Gastroesophageal sphincter (tissue), 3 donors: ENCODE data around the gene TNFAIP3.

Experiments
- EP300 ChIP-seq: sonication (generic); formaldehyde crosslinking; IDR thresholded peaks from one replicate; pipeline ENCODE4 v1.6.1; 2017; ENCODE audit warnings: antibody characterized with exemption, mild to moderate bottlenecking
- POLR2A ChIP-seq, 2 donors: fragments of 450-650 bp; IDR thresholded peaks; one replicate each; pipeline ENCODE4 v1.6.1; 2017; ENCODE audit warnings: antibody characterized with exemption in 2 of 2, mild to moderate bottlenecking in 2 of 2, moderate library complexity in 1 of 2
- TF ChIP-seq, protein P1 (sequence below), 4 experiments: fragments of 200-600 bp in 2 of 4; fragments of 450-650 bp in 2 of 4; sonication (generic) in 1 of 4; IDR thresholded peaks; one replicate each; pipeline ENCODE4 v1.5.1; 2017 to 2019; ENCODE audit warnings: antibody characterized with exemption in 4 of 4, mild to moderate bottlenecking in 2 of 4, moderate library complexity in 2 of 4

DNA sequence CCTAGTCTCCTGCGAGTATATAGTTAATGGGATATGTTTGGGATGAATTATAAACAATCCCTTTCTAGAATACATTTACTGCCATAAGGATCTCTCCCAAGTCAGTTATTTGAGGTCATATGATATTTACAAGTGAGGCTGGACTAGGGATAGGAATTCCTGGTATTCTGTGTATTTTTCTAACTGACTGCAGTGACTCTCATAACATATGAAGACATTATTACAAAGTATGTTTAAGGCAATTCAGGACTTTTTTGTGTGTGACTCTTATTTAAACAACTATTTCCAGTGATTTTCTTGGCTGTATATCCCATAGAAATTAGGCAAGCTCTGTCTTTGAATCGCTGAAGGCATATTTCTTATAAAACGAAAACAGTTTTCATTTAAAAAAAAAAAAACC lies 18.4 kb upstream of the TNFAIP3 start:
- TF ChIP-seq, protein P1, sequence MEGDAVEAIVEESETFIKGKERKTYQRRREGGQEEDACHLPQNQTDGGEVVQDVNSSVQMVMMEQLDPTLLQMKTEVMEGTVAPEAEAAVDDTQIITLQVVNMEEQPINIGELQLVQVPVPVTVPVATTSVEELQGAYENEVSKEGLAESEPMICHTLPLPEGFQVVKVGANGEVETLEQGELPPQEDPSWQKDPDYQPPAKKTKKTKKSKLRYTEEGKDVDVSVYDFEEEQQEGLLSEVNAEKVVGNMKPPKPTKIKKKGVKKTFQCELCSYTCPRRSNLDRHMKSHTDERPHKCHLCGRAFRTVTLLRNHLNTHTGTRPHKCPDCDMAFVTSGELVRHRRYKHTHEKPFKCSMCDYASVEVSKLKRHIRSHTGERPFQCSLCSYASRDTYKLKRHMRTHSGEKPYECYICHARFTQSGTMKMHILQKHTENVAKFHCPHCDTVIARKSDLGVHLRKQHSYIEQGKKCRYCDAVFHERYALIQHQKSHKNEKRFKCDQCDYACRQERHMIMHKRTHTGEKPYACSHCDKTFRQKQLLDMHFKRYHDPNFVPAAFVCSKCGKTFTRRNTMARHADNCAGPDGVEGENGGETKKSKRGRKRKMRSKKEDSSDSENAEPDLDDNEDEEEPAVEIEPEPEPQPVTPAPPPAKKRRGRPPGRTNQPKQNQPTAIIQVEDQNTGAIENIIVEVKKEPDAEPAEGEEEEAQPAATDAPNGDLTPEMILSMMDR (IDR thresholded peaks at IDR 0.05), result no peak
- TF ChIP-seq POLR2A (IDR thresholded peaks at IDR 0.05), result no peak
- TF ChIP-seq EP300, result no peak
